PFSK-1 (cell line): ENCODE results near the gene NBPF1.

Source experiments
- REST ChIP-seq, 2 experiments: IDR thresholded peaks; 2 replicates each; pipeline versions ENCODE4 v1.6.1 to v1.8.0; 2011 to 2012; ENCODE audit warnings: low read depth in 2 of 2, low read length in 2 of 2, control low read depth in 1 of 2, inconsistent platforms in 1 of 2, mild to moderate bottlenecking in 1 of 2, moderate library complexity in 1 of 2; ENCODE audit not compliant: insufficient read depth in 1 of 2
- SIN3A ChIP-seq: IDR thresholded peaks from 2 replicates; pipeline ENCODE4 v1.6.1; 2012; ENCODE audit warnings: mild to moderate bottlenecking, low read length, moderate library complexity, borderline replicate concordance; ENCODE audit not compliant: insufficient read depth

GRCh38 chr1:16631248-16632043 is 18.1 kb upstream of the NBPF1 start:
- TF ChIP-seq REST (IDR thresholded peaks at IDR 0.05; ENCODE audit: insufficient read depth in 1 of 2, low read depth in 2 of 2, low read length in 2 of 2) (no peak), SIN3A (no peak)
